ENCODE data around the gene KHDRBS1. TPM values are rescaled to one million over a fixed set of nuclear protein-coding genes. Genes with fewer than 3 reads are reported as not detected.

KHDRBS1 gene
- total and polyA plus RNA-seq, 9 of the 15 experiments (the other 6 are each of a cell fraction or from before 2014, with no cell fraction given) = 48.4 to 257 (median 114) TPM

DNA sequence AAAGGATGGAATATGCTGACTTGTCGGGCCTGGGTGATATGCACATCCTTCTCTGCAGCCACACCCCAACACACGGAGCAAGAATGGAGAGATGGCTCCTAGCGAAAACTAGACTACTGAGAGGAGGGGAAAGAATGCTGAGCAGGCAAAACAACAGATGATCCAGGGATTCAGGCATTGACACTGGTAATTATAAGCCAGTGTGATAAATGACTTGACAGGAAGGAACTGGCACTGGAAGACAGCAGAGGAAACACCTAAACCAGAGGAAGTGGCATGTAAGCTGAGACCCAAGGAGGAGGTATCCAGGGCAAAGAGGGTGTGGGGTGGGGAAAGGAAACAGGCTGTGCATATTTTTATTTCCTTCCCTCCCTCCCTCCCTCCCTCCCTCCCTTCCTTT, 31.7 kb upstream of the KHDRBS1 start:
- no peak overlapping the region for H3K4me2 ChIP-seq (ENCODE audit: insufficient read depth, low read length)
- FAIRE-seq (no peak), DNase-seq (ENCODE audit: extremely low read depth in 1 of 4, low spot score in 3 of 4) (no peak)
- TF ChIP-seq, protein P1, sequence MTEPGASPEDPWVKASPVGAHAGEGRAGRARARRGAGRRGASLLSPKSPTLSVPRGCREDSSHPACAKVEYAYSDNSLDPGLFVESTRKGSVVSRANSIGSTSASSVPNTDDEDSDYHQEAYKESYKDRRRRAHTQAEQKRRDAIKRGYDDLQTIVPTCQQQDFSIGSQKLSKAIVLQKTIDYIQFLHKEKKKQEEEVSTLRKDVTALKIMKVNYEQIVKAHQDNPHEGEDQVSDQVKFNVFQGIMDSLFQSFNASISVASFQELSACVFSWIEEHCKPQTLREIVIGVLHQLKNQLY (CRISPR knock-in tag; conservative IDR thresholded peaks at IDR 0.05) = no peak
- TF ChIP-seq EWSR1 (IDR thresholded peaks at IDR 0.05; ENCODE audit: borderline replicate concordance, low read depth, partially characterized antibody) = no peak
- no peak for TF ChIP-seq LEF1 (IDR thresholded peaks at IDR 0.05)
- TF ChIP-seq RAD51 (IDR thresholded peaks at IDR 0.05; ENCODE audit: borderline replicate concordance, low read depth) = no peak
- no peak for TF ChIP-seq RFX5 (IDR thresholded peaks at IDR 0.05; ENCODE audit: low read depth, low read length)
- TF ChIP-seq NFE2L1 (tag; IDR thresholded peaks at IDR 0.05; ENCODE audit: borderline replicate concordance, low read depth) = no peak
- no peak for TF ChIP-seq MTF1 (CRISPR knock-in tag; IDR thresholded peaks at IDR 0.05; ENCODE audit: borderline replicate concordance)
- peak; percentile 96 for TF ChIP-seq C11orf30 (IDR thresholded peaks at IDR 0.05; ENCODE audit: low read depth)
- no peak for TF ChIP-seq GATAD2B (IDR thresholded peaks at IDR 0.05; ENCODE audit: borderline replicate concordance)
- no peak for TF ChIP-seq CBFA2T3 (IDR thresholded peaks at IDR 0.05)
- no peak for TF ChIP-seq SMAD3 (CRISPR knock-in tag; conservative IDR thresholded peaks at IDR 0.05)
- TF ChIP-seq ZKSCAN1 (IDR thresholded peaks at IDR 0.05; ENCODE audit: low read depth, low read length) = no peak
- TF ChIP-seq MEIS2 (IDR thresholded peaks at IDR 0.05; ENCODE audit: partially characterized antibody) = peak; percentile 22
- TF ChIP-seq, protein P2, sequence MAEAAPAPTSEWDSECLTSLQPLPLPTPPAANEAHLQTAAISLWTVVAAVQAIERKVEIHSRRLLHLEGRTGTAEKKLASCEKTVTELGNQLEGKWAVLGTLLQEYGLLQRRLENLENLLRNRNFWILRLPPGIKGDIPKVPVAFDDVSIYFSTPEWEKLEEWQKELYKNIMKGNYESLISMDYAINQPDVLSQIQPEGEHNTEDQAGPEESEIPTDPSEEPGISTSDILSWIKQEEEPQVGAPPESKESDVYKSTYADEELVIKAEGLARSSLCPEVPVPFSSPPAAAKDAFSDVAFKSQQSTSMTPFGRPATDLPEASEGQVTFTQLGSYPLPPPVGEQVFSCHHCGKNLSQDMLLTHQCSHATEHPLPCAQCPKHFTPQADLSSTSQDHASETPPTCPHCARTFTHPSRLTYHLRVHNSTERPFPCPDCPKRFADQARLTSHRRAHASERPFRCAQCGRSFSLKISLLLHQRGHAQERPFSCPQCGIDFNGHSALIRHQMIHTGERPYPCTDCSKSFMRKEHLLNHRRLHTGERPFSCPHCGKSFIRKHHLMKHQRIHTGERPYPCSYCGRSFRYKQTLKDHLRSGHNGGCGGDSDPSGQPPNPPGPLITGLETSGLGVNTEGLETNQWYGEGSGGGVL (CRISPR knock-in tag; IDR thresholded peaks at IDR 0.05) = no peak
- TF ChIP-seq MAFF (IDR thresholded peaks at IDR 0.05; ENCODE audit: low read length) = peak; percentile 92
- TF ChIP-seq, protein P3, sequence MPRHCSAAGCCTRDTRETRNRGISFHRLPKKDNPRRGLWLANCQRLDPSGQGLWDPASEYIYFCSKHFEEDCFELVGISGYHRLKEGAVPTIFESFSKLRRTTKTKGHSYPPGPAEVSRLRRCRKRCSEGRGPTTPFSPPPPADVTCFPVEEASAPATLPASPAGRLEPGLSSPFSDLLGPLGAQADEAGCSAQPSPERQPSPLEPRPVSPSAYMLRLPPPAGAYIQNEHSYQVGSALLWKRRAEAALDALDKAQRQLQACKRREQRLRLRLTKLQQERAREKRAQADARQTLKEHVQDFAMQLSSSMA (CRISPR knock-in tag; IDR thresholded peaks at IDR 0.05) = no peak
- TF ChIP-seq HDAC6 (IDR thresholded peaks at IDR 0.05; ENCODE audit: low read depth, low read length) = no peak
- TF ChIP-seq, protein P4, sequence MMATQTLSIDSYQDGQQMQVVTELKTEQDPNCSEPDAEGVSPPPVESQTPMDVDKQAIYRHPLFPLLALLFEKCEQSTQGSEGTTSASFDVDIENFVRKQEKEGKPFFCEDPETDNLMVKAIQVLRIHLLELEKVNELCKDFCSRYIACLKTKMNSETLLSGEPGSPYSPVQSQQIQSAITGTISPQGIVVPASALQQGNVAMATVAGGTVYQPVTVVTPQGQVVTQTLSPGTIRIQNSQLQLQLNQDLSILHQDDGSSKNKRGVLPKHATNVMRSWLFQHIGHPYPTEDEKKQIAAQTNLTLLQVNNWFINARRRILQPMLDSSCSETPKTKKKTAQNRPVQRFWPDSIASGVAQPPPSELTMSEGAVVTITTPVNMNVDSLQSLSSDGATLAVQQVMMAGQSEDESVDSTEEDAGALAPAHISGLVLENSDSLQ (IDR thresholded peaks at IDR 0.05) = peak; percentile 32; the same call in 1 of the 2 replicates
- TF ChIP-seq, protein P5, sequence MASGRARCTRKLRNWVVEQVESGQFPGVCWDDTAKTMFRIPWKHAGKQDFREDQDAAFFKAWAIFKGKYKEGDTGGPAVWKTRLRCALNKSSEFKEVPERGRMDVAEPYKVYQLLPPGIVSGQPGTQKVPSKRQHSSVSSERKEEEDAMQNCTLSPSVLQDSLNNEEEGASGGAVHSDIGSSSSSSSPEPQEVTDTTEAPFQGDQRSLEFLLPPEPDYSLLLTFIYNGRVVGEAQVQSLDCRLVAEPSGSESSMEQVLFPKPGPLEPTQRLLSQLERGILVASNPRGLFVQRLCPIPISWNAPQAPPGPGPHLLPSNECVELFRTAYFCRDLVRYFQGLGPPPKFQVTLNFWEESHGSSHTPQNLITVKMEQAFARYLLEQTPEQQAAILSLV (tag; IDR thresholded peaks at IDR 0.05) = no peak
- TF ChIP-seq ZFX (CRISPR knock-in tag; IDR thresholded peaks at IDR 0.05) = no peak

More for the DNA sequence above, 31.7 kb upstream of the KHDRBS1 start:
- ChIA-PET POLR2A (interaction anchor here (1.5 kb wide), 1 partner anchor 11 kb away, joined by 3 read pairs; no protein-coding TSS in a partner anchor), CTCF (ENCODE audit: low intra/inter-chr PET ratio) (no interaction called here)
- Histone ChIP-seq H2AFZ (ENCODE audit: low read depth, low read length) (peak overlapping the region; percentile 45; the same call in 1 of the 2 replicates), H3K79me2 (ENCODE audit: control insufficient read depth, insufficient read depth, low read length) (no peaks in the 10 kb centered on the region), H3K9me3 (replicated peaks; ENCODE audit: control insufficient read depth, insufficient read depth, low read depth, low read length) (no peaks in the 10 kb centered on the region), H3K9ac (ENCODE audit: insufficient read depth in 1 of 2, low read depth in 2 of 2, low read length in 2 of 2) (no peak overlapping the region), H3K4me1 (replicated peaks in 1 of 2; ENCODE audit: control insufficient read depth in 2 of 2, insufficient read depth in 2 of 2, low read length in 2 of 2) (peaks cover 0 to 5% of the 10 kb centered on the region in 2 experiments; a peak in 3 of 5 replicates), H3K36me3 (ENCODE audit: control insufficient read depth, insufficient read depth, low read length) (no peaks in the 10 kb centered on the region), H4K20me1 (replicated peaks; ENCODE audit: control insufficient read depth, insufficient read depth, low read length) (no peaks in the 10 kb centered on the region), H3K4me3 (no peak overlapping the region), H3K27ac (ENCODE audit: extremely low read depth, low read depth, low read length) (no peak overlapping the region), H3K27me3 (ENCODE audit: control insufficient read depth in 2 of 2, insufficient read depth in 2 of 2, low read length in 2 of 2) (no peaks in the 10 kb centered on the region), H3K9me1 (ENCODE audit: control insufficient read depth, insufficient read depth, low read length) (no peaks in the 10 kb centered on the region)
- in situ Hi-C loops (cut with MboI) (no loop called here), intact Hi-C loops (cut with micrococcal nuclease) (no loop called here)
- ATAC-seq = no peak
- BruUV-seq (replicated peaks) = no TSS peak
- 14% methylated on average over 3 of the region's 3 CpGs for WGBS (ENCODE audit: insufficient coverage, low coverage, missing lambda C conversion rate)

Data from K562 (cell line).